Superior temporal gyrus (tissue), 1 donor: Measurements from ENCODE around the gene KRTAP5-10.
"Not testable (repeated sequence)": the region's sequence is repeated elsewhere in the genome, so short reads cannot be mapped to it uniquely, and the experiment has no call there.

Experiments
- DNase-seq: peaks from one replicate; pipeline ENCODE4 v3.0.0-alpha.2; 2016; ENCODE audit errors: extremely low spot score

KRTAP5-10 gene

GRCh38 chr11:71542879-71543777 is 22.2 kb upstream of the KRTAP5-10 start:
- no peak for DNase-seq

GRCh38 chr11:71543866-71544265 is 21.5 kb upstream of the KRTAP5-10 start:
- DNase-seq = no peak

GRCh38 chr11:71544525-71545214 is 20.7 kb upstream of the KRTAP5-10 start:
- no peak for DNase-seq

- no peak for DNase-seq
Observed at GRCh38 chr11:71545405-71545966, 19.9 kb upstream of the KRTAP5-10 start.

GRCh38 chr11:71548120-71548519 is 17.2 kb upstream of the KRTAP5-10 start, which contains the start of gene KRTAP5-9:
KRTAP5-9 (plus strand) TSS chr11:71548420; CDS start chr11:71548658, 238 bp downstream.
- no peak for DNase-seq

DNA sequence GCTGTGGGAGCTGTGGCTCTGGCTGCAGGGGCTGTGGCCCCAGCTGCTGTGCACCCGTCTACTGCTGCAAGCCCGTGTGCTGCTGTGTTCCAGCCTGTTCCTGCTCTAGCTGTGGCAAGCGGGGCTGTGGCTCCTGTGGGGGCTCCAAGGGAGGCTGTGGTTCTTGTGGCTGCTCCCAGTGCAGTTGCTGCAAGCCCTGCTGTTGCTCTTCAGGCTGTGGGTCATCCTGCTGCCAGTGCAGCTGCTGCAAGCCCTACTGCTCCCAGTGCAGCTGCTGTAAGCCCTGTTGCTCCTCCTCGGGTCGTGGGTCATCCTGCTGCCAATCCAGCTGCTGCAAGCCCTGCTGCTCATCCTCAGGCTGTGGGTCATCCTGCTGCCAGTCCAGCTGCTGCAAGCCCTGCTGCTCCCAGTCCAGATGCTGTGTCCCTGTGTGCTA is 16.6 kb upstream of the KRTAP5-10 start:
- DNase-seq = no peak

DNA sequence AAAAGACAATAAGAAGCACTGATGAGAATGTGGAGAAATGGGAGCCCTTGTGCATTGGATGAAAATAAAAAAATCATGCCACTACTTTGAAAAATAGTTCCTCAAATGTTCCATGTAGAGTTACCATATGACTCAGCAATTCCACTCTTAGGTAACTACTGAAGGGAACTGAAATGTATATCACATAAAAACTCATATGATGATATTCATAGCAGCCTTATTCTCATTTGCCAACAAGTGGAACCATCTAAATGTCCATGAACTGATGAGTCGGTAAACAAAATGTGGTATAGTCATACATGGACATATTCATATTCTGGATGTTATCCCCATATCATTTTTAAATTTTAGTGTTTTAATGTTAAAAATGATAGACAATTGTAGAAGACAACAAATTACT is 13.7 kb upstream of the KRTAP5-10 start:
- DNase-seq = no peak

DNA sequence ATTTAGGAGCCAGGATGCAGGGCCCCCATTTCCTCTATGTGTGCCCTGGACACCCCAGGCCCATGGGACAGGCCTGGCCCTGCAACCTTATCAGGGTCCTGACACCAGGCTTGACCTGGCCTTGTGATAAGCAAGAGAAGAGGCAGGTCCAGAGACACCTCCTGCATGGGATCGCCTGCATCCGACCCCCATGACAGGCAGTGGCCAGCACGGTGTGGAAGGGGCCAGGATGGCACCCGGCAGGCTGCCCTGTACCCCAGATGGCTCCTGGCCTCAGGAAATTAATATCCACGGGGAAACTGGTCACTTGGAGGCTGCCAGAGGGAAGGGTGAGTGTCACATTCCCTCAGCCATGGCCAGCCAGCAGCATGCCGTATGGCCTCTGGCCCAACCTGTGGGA is 10.4 kb upstream of the KRTAP5-10 start:
- no peak for DNase-seq

DNA sequence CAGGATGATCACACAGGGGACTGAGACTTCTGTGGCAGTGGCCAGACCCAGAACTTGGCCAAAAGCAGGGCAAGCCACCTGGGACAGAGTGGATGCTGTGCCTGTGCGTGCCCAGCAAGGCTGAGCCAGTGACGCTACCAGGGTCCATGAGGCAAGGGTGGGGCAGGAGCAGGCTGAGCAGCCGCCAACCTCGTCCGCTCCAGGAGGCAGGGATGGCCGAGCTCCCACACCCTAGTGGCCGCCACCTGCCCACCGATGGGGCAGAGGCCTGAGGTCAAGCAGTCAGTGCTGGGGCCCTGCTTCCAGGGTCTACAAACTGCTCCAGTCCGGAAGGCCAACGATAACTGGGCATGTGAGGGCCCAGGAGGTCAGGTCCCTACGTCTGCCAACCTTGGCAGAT is 9.9 kb upstream of the KRTAP5-10 start:
- DNase-seq = no peak

GRCh38 chr11:71556018-71556417 is 9.3 kb upstream of the KRTAP5-10 start:
- no peak for DNase-seq

DNA sequence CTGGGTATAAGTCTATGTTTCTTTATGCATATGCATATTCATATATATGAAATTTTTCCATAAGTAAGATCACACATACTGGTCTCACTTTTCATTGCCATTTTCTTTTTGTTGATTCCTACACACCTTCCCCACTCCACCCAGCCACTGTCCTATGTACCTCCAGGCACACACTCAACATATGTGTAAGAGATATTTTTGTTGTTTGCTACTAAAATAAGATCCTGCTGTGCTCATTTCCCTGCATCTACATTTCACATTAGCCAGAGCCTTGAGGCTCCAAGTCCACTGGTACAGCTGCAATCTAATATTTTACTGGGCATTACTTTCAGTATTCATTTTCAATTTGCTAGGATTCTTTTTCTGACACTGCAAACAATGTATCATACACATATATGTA is 8.1 kb upstream of the KRTAP5-10 start:
- DNase-seq = no peak

DNA sequence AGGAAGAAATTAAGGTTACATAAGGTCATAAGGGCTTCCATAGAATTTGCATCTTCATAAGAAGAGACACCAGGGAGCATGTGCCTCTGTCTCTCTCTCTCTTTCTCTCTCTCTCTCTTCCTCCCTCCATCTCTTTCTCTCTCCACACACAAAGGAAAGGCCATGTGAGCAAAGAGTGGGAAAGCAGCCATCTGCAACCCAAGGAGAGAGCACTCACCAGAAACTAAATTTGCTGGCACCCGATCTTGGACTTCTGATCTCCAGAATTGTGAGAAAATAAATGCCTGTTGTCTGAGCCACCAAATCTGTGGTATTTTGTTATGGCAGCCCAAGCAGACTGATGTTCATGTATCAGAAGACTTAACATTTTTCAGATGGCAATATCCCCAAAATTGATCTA is 6.4 kb upstream of the KRTAP5-10 start:
- DNase-seq = peak; percentile 15

GRCh38 chr11:71562120-71562519 is 3.2 kb upstream of the KRTAP5-10 start:
- no peak for DNase-seq

- peak; percentile 52 for DNase-seq
Observed at GRCh38 chr11:71563406-71563805, 2.0 kb upstream of the KRTAP5-10 start.

DNA sequence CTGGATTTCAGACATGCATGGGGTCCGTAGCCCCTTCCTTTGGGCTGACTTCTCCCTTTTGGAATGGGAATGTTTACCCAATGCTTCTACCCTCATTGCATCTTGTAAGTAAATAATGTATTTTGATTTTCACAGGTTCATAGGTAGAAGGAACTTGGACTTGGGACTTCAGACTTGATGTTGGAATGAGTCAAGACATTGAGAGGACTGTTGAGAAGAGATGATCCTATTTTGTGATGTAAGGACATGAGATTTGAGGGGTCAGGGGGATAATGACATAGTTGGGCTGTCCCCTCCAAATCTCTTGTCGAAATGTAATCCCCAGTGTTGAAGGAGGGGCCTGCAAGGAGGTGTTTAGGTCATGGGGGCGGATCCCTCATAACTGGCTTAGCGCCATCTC is 933 bp upstream of the KRTAP5-10 start:
- DNase-seq = no peak

DNA sequence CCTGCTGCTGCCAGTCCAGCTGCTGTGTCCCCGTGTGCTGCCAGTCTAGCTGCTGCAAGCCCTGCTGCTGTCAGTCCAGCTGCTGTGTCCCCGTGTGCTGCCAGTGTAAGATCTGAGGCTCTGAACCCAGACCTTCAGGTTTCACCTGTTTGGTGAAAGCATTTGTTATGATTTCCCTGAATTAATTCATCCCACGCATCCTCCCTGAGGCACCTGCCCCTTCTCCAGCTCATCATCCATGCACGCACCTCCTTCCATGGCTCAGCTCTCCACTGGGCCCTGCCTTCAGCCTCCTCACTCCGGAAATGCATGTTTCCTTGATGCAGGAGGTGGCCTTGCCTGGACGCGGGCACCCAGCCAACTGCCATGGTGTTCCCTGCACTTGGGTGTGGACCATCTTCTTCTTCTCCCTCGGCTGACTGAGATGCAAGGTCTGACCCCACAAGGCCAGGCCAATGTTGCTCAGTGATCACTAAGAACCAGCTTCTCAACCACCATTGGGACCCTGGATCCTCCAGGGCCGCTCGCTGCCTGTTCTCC is 788 bp downstream of the KRTAP5-10 start:
- no peak for DNase-seq

GRCh38 chr11:71566626-71567599 is 1.6 kb downstream of the KRTAP5-10 start:
- DNase-seq = not testable (repeated sequence)

DNA sequence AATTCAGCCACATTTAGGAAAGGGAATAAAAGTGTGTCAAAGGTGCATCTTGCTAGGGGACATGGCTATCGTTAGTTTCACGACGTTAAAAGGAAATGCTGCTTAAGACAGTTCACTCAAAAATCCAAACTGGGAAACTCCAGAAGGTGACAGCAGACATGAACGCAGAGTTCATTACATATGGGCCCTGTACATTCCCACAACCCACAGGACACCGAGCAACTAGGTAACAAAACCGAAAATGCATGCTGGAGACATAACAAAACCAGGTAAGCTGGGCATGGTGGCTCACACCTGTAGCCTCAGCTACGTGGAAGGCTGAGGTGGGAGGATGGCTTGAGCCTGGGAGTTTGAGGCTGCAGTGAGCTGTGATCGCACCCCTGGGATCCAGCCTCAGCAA is 2.3 kb downstream of the KRTAP5-10 start:
- not testable (repeated sequence) for DNase-seq

GRCh38 chr11:71568704-71569349 is 3.5 kb downstream of the KRTAP5-10 start:
- no peak for DNase-seq

DNA sequence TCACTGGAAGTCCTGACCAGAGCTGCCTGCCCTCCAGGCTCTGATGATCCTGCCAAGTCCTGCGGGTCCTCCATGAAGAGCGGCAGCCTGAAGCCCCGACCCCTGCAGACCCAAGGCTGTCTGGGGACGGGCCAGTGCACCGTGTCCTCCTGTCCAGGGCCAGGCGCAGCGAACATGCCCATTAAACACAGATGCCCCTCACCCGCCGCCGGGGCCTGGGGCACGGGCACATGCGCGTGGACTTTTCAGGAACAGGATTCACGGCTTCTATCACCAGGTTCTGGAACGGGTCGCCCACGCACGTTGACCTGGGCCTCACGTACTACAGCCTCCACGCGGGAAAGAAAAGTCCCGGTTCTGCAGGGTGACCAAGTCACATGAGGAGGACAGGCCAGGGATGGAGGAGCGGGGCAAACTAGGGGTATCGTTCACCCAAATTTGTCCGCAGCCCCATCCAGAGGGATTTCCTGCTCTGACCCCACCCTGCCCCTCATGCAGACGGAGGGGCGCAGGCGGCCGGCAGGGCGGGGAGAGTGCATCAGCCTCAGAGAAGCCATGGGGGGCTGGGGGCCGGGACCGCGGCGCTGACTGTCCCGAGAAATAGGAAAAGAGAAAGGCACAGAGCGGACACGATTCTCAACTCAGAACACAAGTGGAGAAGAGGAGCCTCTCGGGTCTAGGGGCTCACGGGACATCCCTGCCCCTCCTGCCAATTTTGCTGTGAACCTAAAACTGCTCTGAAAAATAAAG is 5.9 kb downstream of the KRTAP5-10 start:
- DNase-seq = not testable (repeated sequence)
